Measurements from ENCODE around the gene ITGB7.
"Not testable (repeated sequence)": the region's sequence is repeated elsewhere in the genome, so short reads cannot be mapped to it uniquely, and the experiment has no call there.

The ITGB7 gene

DNA sequence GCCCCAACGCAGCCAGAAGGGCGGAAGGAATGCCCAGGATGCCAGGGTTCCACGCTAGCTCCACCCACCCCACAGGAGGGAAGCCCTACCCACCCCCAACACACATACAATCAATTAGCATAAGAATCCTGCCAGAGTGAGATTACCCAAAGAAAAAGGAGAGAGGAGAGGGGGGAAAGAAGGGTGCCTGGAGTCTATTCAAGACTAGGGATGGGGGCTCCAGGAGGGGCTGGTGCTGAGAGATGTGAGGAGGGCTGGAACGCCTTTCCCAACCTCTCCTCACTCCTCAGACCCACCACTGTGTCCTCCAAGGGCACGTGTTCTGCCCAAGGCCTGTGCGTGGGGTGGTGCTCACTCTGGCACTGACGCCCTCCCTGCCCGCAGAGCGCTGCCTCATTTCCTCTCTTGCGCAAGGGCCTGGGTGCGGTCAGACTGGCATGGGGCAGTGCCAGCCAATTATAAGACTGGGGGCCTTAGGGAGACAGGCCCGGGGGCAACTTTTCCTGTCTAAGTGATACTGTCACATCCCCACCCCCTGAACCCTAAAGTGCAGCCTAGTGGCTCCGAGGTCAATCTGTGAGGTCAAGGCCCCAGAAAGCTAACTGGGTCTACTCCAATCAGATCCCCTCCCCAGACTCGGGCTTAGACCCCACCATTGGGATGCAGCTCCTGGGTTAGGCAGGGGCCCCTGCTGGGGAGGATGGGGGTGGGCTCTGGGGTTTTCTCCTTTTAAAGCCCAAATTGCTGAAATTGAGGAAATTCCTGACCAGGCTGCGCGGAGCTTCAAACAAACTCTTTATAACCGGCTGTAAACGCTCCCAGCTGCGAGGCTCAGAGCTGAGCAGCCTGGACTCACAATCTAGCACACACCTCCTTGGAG is 10.2 kb upstream of the ITGB7 start:
- peak; percentile 37 for DNase-seq

DNA sequence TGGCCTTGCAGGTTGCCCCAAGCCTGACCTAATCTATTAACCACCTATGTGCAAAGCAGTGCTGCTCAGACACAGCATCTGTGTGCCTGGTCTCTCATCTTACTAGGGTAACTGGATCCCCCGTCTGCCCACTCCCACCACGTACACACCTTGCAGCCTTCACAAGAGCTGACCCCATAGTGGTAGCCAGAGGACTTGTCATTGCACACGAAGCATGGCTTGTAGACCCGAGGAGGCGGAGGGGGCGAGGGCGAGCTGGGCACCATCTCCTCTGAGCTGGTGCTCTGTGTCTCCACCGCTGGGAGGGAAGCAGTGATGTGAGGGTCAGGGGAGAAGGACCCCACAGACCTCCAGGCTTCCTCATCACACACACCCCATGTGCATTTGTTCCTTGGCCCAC is 8.4 kb upstream of the ITGB7 start:
- DNase-seq = no peak

DNA sequence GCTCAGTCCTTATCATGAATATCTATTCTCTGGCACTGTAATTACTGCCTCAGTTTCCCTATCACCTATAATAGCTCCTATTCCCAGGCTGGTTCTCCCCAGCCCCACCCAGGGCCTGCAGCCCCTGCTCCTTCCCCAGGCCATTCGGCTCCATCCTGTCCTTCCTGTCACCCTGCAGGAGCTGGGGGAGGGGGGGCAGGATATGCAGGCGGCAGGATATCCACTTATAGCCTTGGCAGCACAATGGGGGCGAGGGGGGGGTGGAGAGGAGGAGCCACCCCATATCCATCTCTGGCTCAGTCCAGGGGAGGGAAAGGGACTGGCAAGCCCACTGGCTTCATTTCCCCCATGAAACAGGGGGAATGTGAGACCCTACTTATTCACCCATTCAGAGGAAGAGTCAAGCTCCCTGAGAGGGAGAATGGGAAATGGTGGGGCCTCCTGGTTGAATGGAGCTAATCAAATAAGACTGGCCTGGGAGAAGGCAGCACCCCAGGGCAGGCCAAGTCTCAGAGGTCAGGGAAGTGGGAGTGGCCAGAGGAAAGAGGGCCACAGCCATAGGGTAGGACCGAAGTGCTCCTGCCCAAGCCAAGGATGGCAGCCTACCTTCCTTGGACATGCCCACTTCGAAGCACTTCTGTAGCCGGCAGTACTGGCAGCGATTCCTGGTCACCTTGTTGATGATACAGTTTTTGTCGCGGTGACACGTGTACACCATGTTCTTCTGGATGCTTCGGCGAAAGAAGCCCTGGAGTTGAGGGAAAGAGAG is 7.8 kb upstream of the ITGB7 start:
- no peak for DNase-seq

DNA sequence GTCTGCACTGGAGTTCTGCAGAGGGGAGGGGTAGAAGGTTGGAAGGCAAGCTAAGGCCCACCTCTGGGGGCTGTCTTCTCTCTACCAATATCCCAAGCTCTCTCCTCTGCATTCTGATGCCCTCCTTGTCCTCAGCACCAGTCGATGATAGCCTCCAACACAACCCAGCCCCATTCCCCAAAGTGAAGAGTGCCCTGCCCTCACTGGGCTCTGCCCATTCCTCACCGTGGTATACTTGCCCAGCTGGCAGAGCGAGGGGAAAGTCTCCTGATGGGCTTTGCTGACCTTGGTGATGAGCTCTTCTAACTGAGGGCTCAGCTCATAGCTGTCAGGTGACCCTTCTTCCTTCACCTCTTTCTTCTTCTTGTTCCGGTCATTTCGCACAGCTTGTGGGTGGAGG is 7.2 kb upstream of the ITGB7 start:
- no peak for DNase-seq

DNA sequence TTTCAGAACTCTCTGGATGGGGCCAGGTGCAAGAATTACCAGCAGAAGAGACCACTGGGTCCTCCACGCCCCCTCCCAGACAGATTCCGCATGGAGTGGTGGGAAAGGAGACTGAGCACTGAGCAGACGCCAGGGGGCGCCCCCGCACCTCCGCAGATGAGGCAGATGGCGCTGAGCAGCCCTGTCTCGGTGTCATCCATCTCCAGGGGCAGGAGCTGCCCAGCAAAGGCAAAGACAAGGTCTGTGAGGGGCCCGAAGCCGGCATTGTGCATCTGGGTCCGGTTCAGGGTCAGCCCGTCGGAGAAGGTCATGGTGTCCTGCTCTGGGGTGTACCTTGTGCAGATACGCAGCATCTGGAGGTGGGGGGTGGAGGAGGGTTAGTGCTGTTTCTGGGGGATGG is 6.3 kb upstream of the ITGB7 start:
- DNase-seq = peak; percentile 62

DNA sequence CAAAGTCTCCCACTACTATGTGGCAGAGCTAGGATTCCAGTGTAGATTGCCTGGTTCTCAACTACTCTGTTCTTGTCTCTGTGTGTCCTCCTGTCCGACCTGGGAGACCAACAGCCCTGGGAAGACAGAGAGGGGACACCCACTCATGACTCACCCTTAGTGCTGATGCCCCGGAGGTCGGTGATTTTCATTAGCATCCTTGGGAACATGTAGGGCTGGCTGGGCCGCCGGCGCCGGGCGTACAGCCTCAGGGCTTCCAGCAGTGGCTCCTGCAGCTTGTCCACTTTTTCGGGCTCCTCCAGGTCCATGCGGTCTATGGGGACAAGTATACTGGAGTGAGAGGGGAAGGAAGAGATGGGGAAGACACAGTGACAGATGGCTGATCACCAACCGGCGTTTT is 5.9 kb upstream of the ITGB7 start:
- DNase-seq = no peak

DNA sequence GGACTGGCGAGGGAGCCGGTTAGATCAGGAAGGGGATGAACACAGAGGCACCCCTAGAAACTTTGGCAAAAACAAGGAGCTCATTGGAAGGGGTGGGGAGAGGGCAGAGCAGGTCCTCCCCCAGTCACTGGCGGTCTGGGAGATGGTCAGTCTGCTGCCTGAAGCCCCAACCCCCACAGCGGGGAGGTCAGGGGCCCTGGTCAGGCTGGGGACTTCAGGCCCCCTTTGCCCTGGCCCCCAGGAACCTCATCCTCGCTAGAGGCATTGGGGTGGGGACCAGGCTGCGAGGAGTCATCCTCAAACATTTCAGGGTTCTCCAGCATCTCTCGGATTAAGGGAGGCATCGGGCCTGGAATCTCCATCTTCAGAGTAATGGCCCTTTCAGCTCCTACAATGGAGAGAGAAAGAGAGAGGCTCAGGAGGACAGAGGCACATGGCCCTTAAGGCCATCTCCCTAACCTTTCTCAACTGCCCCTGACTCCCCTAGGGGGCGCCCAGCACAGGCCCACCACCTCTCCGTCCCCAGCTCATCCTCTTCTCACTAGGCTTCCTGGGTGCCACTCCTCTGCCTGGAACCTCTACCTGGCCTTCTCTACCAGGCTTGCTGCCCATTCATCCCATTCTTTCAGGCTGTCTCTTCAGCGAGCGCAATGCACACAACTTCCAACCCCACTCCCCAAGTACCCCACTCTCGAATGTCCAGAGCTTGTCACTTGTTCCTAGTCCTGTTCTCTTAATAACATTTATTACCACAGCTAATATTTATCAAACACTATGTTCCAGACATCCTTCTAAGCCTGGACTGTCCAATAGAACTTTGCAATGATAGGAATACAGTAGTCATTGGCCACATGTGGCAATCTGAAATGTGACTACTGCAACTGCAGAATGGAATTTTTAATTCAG is 4.7 kb upstream of the ITGB7 start:
- no peak for DNase-seq

DNA sequence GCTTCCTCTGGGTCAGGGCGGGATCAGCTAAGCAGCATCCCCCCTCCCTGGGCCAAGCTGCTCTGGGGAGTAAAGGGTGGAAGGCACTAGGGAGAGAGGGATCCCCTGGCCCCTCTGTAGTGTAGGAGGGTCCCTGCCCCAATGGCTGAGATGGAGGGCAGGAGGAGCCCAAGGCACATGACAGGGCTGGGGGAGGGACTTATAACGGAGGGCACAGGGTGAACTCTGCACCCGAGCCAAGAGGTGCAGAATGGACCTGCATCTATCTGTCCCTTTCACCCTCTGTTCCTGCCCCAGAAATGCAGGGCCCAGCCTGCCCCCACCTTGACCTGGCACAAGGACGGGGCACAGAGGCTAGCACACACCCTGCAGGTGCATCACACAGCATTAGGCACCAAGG is 3.8 kb upstream of the ITGB7 start:
- DNase-seq = no peak

DNA sequence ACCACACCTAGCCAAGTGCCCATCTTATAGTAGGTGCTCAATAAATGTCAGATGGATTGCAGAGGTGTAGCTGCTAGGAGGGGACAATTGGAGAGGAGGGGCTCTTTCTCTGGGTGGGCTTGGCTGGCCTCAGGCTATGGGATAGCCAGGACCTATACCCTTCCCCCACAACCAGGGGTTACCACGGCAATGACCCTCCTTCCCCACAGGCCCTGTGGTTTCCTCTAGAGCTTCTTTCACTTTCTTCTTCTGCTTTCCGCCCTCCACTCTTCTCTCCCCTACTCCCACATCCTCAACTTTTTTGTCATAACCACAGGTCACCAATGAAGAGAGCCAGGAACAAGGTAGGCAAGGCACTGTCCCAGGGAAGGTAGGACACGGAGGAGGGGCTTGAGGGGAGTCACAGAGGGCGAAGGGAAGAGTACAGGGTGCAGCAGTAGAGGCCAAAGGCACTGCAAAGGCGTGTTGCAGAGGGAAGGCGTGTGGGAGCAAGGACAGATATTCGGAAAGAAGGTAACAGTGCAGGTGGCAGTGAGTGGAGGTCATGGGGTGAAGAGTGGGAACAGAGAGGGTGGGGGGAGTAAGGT is 1.9 kb upstream of the ITGB7 start:
- DNase-seq = no peak

DNA sequence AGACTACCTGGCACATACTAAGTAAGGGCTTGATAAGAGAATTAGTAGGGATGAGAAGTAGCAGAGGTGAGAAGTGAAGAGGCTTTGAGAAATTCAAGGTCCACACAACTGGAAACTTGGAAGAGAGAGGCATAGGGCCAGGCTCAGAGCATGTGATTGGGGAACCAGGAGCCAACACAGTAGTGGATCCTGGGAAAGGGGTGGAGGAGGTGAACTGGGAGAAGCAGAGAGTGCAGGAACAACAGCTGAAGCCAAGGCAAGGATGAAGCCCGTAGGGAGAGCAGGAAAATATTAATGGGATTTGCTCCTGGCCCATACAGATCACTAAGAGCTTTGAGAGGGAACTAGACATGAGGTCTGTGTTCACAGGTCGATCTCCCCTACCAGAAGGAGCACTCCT is 1.4 kb upstream of the ITGB7 start:
- DNase-seq = no peak

DNA sequence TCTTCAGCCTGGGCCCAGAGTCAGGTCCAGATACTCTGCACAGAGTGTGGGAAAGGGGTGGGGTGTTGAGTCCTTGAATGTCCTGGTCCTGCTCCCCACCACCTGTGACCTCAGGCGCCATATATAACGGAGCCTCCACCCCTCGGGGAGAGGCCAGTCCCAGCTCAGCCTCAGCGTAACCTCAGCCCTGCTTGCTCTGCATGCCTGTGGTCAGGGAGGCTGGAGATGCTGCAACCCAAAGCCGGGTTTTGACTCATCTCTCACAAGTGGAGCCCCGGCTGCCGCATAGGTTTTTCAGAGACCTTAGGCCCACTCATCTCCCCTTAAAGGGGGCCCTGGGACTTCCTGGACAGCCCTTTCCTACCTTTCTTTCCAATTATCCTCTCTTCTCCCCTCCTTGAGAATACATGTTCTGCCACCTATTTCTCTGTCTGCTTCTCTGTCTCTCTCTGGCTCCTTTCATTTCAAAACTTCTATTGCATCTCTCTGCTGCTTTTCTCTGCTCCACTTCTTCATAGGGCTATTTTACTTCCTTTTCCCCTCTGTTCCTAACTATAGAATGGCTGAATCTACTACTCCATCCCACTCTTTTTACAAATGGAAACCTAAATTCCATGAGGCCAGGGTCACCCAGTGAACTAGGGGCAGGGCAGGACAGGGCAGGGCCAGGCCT is 1.2 kb downstream of the ITGB7 start:
- no peak for DNase-seq

DNA sequence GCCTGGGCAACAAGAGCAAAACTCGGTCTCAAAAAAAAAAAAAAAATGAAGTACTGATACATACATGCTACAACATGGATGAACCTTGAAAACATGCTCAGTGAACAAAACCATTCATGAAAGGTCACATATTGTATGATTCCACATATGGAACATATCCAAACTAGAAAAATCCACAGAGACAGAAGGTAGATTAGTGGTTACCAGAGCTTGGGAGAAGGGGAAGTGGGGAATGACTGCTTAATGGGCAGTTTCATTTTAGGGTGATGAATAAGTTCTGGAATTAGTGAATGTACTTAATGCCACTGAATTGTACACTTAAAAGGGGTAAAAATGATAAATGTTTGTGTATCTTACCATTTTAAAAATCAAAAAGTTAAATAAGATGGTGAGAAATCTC is 2.7 kb downstream of the ITGB7 start:
- no peak for DNase-seq

DNA sequence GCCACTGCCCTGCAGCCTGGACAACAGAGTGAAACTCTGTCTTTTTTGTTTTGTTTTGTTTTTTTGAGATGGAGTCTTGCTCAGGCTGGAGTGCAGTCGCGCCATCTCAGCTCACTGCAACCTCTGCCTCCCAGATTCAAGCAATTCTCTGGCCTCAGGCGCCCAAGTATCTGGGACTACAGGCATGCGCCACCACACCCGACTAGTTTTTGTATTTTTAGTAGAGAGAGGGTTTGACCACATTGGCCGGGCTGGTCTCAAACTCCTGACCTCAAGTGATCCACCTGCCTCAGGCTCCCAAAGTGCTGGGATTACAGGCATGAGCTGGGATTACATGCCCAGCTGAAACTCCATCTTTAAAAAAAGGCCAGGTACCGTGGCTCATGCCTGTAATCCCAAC is 4.7 kb downstream of the ITGB7 start:
- not testable (repeated sequence) for DNase-seq

DNA sequence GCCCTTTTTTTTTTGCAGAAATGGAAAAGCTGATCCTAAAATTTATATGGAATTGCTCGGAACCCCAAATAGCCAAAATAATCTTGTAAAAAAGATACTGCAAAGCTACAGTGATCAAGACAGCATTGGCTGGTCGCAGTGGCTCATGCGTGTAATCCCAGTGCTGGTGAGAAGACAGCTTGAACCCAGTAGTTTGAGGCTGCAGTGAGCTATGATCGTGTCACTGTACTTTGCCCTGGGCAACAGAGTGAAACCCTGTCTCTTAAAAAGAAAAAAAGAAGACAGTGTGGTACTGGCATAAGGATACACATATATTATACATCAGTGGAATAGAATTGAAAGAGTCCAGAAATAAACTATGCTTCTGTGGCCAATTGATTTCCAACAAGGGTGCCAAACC is 5.4 kb downstream of the ITGB7 start:
- no peak for DNase-seq

DNA sequence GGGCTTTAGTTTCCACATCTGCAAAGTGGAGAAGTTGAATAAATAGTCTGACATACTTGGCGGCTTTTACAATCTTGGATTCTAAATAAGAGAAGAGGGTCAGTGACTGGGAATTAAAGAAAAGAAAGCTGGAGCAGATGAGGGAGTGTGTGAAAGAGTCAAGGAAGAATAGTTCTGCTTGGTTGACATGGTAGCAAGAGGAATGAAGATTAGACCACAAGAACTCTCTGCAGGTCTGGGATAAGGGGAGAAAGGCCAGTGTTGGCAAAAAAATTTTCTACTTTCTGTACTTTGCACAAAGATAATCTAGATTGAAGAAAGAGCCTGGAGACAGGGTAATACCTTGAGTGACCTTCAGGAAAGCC is 5.9 kb downstream of the ITGB7 start:
- DNase-seq = no peak

DNA sequence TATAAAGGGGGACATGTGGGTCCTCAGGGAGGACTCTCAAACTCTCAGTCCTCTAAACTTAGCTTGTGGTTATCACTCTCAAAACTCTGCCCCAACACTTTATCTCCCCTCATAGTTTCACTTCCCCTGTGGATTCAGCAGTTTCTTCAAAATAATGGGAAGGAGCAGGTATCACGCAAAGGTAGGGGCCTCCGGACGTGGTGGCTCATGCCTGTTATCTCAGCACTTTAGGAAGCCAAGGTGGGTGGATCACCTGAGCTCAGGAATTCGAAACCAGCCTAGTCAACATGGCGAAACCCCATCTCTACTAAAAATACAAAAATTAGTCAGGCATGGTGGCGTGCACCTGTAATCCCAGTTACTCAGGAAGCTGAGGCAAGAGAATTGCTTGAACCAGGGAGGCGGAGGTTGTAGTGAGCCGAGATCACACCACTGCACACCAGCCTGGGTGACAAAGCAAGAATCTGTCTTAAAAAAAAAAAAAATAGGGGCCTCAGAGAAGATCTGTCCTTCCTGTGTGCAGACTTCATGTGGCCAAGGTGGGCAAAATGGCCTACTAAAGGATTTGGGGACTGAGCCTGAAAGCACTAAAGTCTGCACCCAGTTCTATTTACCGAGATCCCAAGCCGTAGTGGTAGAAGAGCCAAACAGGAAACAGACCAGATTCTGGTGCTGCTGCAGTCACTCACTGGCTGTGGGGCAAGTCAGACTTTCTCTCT is 6.4 kb downstream of the ITGB7 start:
- DNase-seq = no peak

DNA sequence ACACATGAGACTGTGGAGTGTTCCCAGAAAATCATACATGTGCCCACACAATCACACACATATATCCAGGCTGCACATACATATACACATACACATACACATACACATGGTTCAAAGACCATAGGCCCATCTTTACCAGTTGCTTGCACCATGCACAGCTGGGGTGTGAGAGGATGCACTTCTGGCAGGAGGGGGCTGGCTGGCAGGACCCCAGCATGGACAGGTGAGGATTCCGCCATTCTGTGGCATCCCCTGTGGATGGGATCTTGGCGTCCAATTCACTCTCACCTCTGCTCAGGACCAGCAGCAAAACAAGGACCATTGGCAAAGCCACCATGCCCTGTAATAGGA is 7.0 kb downstream of the ITGB7 start:
- DNase-seq = no peak

DNA sequence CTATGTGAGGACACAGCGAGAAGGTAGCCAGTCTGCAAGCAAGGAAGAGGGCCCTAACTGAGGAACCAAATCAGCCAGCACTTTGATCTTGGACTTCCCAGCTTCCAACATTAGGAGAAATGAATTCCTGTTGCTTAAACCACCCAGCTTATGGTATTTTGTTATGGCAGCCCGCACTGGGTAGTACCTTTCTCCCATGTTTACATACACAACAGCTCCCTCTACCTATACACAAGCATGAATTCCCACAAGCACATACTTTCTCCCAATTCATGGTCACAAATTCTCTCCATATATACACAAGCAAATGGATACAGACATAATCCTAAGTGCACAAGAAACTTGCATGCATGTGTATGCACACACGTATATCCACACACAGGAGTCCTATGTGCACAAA is 7.4 kb downstream of the ITGB7 start:
- DNase-seq = no peak

DNA sequence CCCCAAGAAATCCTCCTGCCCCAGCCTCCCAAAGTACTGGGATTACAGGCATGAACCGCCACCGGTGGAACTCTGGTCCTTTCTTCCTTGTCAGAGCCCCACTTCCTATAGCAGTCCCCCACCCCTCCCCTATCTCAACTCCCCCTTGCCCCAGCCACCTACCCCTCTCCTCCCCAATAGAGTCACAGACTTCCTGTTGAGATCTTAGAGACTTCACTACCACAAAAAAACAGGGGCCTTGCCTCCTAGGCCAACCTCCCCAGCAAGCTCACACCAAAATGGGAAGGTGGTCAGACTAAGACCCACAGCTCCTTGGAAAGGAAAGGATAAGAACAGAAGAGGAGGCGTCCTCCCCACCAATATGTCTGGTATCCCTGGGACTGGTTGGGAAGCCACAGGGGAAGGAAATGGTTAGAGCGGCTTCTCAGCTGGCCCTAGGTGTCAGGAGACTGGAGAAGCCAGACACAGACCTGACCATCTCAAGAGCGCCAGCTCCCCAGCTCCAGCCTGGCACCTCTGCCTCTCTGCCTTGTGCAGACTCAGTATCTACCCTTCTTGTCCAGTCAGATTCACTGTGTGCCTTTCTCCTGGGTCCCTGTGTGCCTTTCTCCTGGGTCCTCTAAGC is 8.5 kb downstream of the ITGB7 start:
- no peak for DNase-seq

DNA sequence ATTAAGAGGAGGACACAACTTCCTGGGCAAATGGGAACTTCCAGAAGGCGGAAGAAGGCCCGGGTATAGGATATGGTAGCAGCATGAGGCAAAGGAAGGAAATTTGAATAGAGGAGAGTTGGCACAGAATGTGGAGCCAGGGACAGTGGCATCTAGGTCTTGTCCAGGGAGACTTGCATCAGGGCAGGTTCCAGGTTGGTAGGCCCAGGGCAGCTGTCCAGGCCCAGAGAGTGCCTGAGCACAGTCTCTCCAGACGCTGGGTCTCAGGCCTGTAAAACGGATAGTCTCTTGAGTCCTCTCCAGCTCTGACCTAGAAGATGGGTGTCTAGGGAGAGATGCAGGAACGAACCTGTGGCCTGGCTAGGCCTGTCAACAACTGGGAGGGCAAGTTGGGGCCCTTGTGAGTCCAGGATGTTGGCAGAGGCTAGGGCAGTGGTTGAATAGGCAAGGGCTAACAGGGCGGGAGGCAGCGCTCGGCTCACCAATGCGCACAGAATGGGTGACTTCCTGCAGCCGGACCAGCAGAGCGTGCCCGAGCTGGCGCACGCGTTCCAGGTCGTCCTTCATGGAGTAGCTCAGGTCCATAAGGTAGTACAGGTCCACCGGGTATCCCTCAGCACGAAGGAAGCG is 9.9 kb downstream of the ITGB7 start:
- no peak for DNase-seq

DNA sequence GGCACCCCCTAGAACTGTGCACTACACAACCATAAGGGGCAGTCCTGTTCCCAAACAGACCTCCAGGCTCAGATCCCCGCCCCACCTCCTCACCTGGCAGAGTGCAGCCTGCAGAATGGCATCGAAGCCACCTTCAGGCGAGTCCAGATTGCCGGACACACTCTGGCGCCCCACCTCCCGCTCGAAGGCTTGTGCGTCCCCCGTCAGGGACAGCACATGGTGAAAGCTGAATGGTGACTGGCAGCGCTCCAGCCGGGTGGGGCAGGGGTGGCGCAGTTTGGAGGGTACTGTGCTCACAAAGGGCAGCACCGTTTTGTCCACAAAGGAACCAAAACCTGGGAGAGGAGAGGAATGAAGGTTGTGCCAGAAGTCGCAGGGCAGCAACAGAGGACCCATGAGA is 10.6 kb downstream of the ITGB7 start:
- DNase-seq = no peak

Measured in activated gamma-delta T cell (primary cell).